HG03039 (cell line): ENCODE results near the gene FASTK.
"Not testable (repeated sequence)": the region's sequence is repeated elsewhere in the genome, so short reads cannot be mapped to it uniquely, and the experiment has no call there.

ENCODE experiments used
- ATAC-seq: cut with Tn5 transposase; IDR thresholded peaks from one replicate; pipeline ENCODE4 v1.9.1; 2021; ENCODE audit warnings: mild to moderate bottlenecking, moderate library complexity; ENCODE audit not compliant: unreplicated experiment

The FASTK gene

GRCh38 chr7:151053751-151054150 is 26.9 kb downstream of the FASTK start:
- no peak for ATAC-seq

DNA sequence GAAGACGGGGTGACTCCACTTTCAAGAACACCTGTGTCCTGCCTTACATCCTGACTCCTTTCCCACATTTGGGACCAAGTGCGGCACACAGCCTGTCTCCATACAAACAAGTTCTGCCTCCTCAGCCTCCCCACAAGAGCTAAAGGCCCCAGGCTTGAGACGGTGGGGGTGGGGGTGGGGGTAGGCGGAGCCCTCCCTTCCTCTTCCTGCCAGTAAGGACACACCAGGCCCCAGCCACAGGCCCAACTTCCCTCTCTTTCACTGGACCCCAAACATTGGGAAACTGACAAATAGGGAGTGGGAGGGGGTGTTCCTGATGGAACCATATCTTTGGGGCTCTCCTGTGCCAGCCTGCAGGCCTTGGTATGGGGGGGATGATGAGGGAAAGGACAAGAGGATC is 27.5 kb downstream of the FASTK start:
- no peak for ATAC-seq

DNA sequence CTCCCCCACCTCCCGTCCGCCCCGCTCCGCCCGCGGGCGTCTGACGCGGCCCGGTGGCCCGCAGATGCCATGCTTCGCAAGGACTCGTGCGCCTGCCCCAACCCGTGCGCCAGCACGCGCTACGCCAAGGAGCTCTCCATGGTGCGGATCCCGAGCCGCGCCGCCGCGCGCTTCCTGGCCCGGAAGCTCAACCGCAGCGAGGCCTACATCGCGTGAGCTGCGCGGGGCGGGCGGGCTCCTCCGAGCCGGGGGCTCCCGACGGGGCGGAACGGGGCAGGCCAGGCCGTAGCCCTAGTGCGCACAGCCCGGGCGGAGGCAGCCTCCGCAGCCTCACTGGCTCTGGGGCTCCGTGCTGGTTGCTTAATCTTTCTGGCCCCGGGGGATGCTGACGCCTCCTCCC is 29.5 kb downstream of the FASTK start:
- no peak for ATAC-seq

DNA sequence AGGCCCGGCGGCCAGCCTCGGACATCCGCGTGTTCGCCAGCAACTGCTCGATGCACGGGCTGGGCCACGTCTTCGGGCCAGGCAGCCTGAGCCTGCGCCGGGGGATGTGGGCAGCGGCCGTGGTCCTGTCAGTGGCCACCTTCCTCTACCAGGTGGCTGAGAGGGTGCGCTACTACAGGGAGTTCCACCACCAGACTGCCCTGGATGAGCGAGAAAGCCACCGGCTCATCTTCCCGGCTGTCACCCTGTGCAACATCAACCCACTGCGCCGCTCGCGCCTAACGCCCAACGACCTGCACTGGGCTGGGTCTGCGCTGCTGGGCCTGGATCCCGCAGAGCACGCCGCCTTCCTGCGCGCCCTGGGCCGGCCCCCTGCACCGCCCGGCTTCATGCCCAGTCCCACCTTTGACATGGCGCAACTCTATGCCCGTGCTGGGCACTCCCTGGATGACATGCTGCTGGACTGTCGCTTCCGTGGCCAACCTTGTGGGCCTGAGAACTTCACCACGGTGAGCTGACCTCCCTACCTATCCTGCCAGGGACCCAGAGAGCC is 31.6 kb downstream of the FASTK start:
- ATAC-seq: no peak

DNA sequence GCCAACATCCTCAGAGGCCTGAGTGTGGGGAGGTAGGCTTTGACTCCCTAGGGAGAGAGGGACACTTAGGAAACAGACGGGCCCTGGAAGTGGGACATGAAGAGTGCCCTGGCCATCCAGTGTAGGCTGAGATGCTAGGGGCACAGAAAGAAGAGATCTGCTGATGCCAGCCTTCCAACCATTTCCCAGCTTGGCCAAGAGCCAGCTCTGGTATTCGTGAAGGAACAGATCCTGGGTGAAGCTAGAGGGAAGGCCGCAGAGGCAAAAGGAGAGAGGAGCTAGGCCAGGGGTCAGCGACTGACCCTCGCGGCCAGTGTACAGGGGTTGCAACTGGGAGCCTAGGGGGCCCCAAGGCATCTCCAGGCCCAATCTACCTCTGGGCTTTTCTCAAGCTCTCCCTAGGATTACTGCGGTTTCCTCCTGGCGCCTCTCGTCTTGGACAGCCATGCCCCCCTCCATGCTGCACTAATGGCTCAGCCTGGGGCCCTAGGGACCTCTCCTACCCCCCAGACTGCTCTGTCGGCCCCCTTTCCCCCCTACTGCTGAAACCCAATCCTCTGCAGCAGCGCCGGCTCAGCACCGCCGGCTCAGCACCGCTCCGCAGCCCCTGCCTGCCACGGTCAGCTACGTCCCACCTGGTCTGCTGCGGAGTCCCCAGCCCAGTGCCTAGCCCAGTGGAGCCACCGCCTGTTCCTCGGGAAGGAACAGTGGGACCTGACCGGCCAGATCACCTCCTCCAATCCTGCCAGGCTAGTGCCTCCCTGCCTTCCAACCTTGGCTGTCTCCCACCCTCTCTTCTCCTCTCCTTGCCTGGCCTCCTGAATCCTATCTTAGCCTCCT is 32.4 kb downstream of the FASTK start, which contains the start of gene ASIC3:
Gene ASIC3 (plus strand): TSS at position 556 of the 840 bp plus-strand sequence. CDS start 355 bp downstream, outside the sequence.
- no peak for ATAC-seq

- ATAC-seq: no peak
These were observed 33.7 kb downstream of the FASTK start for GRCh38 chr7:151046603-151047573.

- ATAC-seq: no peak
These were observed 34.6 kb downstream of the FASTK start for GRCh38 chr7:151045967-151046366.

DNA sequence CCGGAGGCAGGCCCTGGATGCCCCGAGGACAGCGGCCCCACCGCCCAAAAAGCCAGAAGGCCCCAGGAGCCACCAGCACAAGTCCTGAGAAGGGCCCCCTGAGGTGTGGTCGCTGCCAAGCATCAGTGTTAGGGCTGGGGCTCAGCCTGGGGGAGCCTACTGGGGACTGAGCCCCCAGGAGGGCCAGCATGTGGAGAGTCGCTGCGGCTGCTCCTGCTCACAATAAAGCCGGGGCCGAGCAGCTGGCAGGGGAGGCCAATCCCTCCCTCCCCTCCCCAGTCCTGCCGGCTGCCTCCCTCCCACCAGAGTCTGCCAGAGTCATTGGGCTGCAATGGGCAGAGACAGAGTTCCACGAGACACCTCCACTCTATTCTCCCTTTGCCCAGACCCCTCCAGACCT is 35.3 kb downstream of the FASTK start:
- no peak for ATAC-seq

DNA sequence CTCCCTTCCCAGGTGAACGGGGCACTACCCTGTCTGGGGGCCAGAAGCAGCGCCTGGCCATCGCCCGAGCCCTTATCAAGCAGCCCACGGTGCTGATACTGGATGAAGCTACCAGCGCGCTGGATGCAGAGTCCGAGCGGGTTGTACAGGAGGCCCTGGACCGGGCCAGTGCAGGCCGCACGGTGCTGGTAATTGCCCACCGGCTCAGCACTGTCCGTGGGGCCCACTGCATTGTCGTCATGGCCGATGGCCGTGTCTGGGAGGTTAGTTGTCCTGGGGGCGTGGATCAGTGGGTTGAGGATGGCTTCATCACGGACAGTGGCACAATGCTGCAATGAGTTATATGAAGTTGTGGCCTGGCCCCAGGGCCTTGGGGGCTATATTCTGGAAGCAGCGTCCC is 36.6 kb downstream of the FASTK start:
- ATAC-seq: no peak

DNA sequence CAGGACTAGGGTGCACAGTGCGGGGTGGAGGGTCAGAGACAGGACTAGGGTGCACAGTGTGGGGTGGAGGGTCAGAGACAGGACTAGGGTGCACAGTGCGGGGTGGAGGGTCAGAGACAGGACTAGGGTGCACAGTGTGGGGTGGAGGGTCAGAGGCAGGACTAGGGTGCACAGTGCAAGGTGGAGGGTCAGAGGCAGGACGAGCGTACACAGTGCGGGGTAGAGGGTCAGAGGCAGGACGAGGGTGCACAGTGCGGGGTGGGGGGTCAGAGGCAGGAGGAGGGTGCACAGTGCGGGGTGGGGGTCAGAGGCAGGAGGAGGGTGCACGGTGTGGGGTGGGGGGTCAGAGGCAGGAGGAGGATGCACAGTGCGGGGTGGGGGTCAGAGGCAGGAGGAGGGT is 37.2 kb downstream of the FASTK start:
- not testable (repeated sequence) for ATAC-seq

DNA sequence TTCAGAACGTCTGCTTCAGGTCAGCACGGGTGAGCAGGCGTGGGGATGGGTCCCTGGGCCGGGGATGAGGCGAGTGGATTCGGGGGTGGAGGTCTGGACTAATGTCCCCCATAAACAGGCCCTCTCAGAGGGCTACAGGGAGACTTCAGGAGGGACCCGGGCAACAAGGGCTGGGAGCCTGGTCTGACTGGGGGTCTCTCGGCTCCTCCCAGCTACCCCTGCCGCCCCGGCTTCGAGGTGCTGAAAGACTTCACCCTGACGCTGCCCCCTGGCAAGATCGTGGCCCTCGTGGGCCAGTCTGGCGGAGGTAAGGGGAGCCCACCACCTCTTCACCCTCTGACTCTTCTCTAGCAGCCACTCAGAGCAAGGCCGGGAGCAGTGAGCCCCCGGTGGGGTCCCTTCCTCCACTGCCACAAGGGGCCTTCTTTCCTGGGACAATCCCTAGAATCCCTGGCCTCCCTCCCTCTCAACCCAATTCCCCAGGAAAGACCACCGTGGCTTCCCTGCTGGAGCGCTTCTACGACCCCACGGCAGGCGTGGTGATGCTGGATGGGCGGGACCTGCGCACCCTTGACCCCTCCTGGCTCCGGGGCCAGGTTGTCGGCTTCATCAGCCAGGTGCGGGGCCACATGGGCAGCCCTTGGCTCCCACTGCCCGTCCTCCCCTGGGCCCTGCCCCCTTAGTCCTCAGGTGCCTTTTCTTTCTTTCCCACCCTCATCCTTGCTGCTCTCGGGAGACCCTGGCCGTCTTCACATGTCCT is 39.8 kb downstream of the FASTK start:
- no peak for ATAC-seq

- no peak for ATAC-seq
These were observed 40.6 kb downstream of the FASTK start for GRCh38 chr7:151039850-151040548.

- no peak for ATAC-seq
These were observed 41.4 kb downstream of the FASTK start for GRCh38 chr7:151038951-151039849.

DNA sequence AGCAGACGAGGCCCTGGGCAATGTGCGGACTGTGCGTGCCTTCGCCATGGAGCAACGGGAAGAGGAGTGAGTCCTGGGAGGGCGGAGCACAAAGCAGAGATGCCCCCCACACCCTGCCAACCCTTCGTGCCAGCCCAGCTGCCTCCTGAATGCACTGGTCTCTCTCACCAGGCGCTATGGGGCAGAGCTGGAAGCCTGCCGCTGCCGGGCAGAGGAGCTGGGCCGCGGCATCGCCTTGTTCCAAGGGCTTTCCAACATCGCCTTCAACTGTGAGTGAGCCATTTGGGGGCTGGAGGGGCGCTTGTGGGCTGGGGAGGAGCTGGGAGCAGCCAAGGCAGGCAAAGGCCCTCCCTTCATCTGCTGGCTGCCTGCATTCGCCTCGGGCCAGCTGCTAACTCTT is 44.7 kb downstream of the FASTK start:
- ATAC-seq: no peak

GRCh38 chr7:151035026-151035717 is 45.4 kb downstream of the FASTK start:
- no peak for ATAC-seq

DNA sequence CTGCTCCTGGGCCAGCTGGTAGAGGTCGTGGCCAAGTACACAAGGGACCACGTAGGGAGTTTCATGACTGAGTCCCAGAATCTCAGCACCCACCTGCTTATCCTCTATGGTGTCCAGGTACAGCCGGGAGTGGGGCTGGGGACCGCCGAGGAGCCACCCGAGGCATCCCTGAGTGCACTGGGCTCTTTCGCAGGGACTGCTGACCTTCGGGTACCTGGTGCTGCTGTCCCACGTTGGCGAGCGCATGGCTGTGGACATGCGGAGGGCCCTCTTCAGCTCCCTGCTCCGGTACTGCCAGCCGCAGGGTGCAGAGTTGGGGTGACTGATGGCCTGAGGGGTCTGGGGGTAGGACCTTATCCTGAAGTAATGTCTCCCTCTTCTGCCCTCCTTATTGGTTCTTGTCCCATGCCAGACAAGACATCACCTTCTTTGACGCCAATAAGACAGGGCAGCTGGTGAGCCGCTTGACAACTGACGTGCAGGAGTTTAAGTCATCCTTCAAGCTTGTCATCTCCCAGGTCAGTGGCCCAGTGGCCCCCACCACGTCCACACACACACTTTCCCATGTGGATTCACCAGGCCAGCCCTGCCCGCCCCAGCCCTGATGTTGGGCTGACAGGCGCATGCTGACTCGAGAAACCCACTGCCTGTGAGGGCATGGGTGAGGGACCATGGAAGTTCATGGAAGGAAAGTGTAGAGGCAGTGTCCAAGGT is 46.1 kb downstream of the FASTK start:
- ATAC-seq: no peak

- no peak for ATAC-seq
These were observed 46.8 kb downstream of the FASTK start for GRCh38 chr7:151033864-151034249.
